Prostate gland (tissue), 2 donors: Measurements from ENCODE around the gene TH. TPM values are rescaled to one million over a fixed set of nuclear protein-coding genes. Genes with fewer than 3 reads are reported as not detected.
A peak's percentile ranks its signal among the peaks of the same experiment; 100 is the strongest.

ENCODE experiments used
- DNase-seq: peaks from one replicate; pipeline ENCODE4 v3.0.0-alpha.2; 2019; ENCODE audit warnings: low spot score
- H3K27ac ChIP-seq, 2 donors: fragments of 200-600 bp; sonication (generic); 2 replicates each; pipeline ENCODE4 v1.5.1; 2017 to 2019
- H3K27me3 ChIP-seq: fragments of 200-600 bp; sonication (generic); replicated peaks from 2 replicates; pipeline ENCODE4 v1.5.1; 2019; ENCODE audit not compliant: insufficient read depth
- H3K36me3 ChIP-seq, 2 donors: fragments of 200-600 bp; sonication (generic); 1 replicate in 1 of 2; 2 replicates in 1 of 2; pipeline versions ENCODE4 v1.5.1 to v1.8.1; 2017 to 2019
- H3K4me1 ChIP-seq: fragments of 200-600 bp; sonication (generic); replicated peaks from 2 replicates; pipeline ENCODE4 v1.5.1; 2019
- H3K4me3 ChIP-seq, 2 donors: fragments of 200-600 bp; sonication (generic); 2 replicates each; pipeline ENCODE4 v1.5.1; 2017 to 2019
- H3K9me3 ChIP-seq: fragments of 200-600 bp; sonication (generic); 2 replicates; pipeline ENCODE4 v1.5.1; 2017
- POLR2A ChIP-seq: fragments of 450-650 bp; IDR thresholded peaks from one replicate; pipeline ENCODE4 v1.6.1; 2016; ENCODE audit warnings: antibody characterized with exemption, mild to moderate bottlenecking
- POLR2AphosphoS5 ChIP-seq: sonication (generic); formaldehyde crosslinking; IDR thresholded peaks from one replicate; pipeline ENCODE4 v1.6.1; 2017; ENCODE audit warnings: antibody characterized with exemption
- WGBS: methylation state at CpG from one replicate; pipeline ENCODE4 v1.1.5; 2018; 5-methylcytosine and 5-hydroxymethylcytosine counted together
- intact Hi-C: fragments of 100-400 bp; cut with DNase I; formaldehyde crosslinking; loops from one replicate; pipeline ENCODE4 v1.14.2; 2022
- total RNA-seq, 2 donors: library from RNA; depleted of rRNA; stranded (reverse); fragments of >200 nt; gene quantifications; one replicate each; pipeline ENCODE4 v1.1.0, GENCODE V29; 2016
- TF ChIP-seq, protein P1 (sequence below), 4 experiments: fragments of 200-600 bp in 2 of 4; fragments of 450-650 bp in 2 of 4; sonication (generic) in 2 of 4; IDR thresholded peaks; 1 replicate in 3 of 4; 2 replicates in 1 of 4; pipeline ENCODE4 v1.5.1; 2016 to 2019; ENCODE audit warnings: antibody characterized with exemption in 4 of 4, mild to moderate bottlenecking in 2 of 4, moderate library complexity in 2 of 4

The TH gene
- 1 to 10 TPM in 1 of 2 donors, not detected in 1; 2.4 TPM for total RNA-seq

DNA sequence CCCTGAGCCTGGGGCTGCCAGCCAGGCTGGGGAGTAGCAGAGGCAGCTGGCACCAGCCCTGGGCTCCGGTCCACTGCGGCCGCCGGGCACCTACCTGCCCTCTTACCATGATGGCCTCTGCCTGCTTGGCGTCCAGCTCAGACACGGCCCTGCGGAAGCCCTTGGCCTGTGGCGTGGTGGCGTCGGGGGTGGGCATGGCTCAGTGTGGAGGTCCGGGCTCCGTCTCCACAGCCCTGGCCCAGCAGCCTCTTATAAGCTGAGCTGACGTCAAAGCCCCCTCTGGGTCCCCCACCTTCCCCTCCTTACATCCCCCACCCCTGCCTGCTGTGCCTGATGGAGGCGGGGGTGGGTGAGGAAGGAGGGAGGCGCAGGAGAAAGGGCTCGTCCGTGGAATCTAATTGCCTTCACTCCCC is at the start of gene TH:
Gene TH (minus strand): TSS at position 225 of the 413 bp plus-strand sequence. CDS start 29 bp downstream, at position 196.
- Histone ChIP-seq H3K27ac (no peak within 1 kb of the TSS), H3K36me3 (no peaks in the 10 kb centered on the region), H3K9me3 (no peaks in the 10 kb centered on the region), H3K4me1 (no peaks in the 10 kb centered on the region), H3K4me3 (no peak within 1 kb of the TSS), H3K27me3 (no peaks in the 10 kb centered on the region)
- TF ChIP-seq POLR2AphosphoS5 = no peak
- TF ChIP-seq, protein P1, sequence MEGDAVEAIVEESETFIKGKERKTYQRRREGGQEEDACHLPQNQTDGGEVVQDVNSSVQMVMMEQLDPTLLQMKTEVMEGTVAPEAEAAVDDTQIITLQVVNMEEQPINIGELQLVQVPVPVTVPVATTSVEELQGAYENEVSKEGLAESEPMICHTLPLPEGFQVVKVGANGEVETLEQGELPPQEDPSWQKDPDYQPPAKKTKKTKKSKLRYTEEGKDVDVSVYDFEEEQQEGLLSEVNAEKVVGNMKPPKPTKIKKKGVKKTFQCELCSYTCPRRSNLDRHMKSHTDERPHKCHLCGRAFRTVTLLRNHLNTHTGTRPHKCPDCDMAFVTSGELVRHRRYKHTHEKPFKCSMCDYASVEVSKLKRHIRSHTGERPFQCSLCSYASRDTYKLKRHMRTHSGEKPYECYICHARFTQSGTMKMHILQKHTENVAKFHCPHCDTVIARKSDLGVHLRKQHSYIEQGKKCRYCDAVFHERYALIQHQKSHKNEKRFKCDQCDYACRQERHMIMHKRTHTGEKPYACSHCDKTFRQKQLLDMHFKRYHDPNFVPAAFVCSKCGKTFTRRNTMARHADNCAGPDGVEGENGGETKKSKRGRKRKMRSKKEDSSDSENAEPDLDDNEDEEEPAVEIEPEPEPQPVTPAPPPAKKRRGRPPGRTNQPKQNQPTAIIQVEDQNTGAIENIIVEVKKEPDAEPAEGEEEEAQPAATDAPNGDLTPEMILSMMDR (IDR thresholded peaks at IDR 0.05) = no peak
- TF ChIP-seq POLR2A = no peak
- no peak for DNase-seq
- intact Hi-C loops = no loop called here
- 75% methylated on average over 17 of the region's 17 CpGs for WGBS

DNA sequence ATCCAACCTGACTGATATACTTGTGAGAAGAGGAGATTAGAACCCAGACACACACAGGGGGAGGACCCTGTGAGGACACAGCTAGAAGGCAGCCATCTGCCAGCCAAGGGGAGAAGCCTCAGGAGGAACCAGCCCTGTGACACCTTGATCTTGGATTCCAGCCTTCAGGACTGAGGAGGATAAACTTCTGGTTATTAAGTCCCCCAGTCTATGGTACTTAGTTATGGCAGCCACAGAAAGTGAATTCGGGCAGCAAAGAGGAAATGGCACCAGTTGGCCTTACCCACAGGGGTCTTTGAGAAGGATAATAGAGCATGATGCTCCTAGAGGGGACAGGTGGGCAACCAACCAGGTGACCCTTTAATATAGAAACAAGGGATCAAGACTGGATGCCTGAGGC is 49.4 kb upstream of the TH start:
- Histone ChIP-seq H3K4me3 (no peak overlapping the region), H3K36me3 (no peaks in the 10 kb centered on the region), H3K4me1 (no peaks in the 10 kb centered on the region), H3K27me3 (no peaks in the 10 kb centered on the region), H3K27ac (peak overlapping the region in 1 of 2 donors; percentile 61), H3K9me3 (no peaks in the 10 kb centered on the region)
- no peak for TF ChIP-seq POLR2A
- TF ChIP-seq, protein P1 (IDR thresholded peaks at IDR 0.05) = no peak
- TF ChIP-seq POLR2AphosphoS5 = no peak
- DNase-seq = no peak
- intact Hi-C loops = no loop called here
- 90% methylated on average over 1 of the region's 1 CpG for WGBS

DNA sequence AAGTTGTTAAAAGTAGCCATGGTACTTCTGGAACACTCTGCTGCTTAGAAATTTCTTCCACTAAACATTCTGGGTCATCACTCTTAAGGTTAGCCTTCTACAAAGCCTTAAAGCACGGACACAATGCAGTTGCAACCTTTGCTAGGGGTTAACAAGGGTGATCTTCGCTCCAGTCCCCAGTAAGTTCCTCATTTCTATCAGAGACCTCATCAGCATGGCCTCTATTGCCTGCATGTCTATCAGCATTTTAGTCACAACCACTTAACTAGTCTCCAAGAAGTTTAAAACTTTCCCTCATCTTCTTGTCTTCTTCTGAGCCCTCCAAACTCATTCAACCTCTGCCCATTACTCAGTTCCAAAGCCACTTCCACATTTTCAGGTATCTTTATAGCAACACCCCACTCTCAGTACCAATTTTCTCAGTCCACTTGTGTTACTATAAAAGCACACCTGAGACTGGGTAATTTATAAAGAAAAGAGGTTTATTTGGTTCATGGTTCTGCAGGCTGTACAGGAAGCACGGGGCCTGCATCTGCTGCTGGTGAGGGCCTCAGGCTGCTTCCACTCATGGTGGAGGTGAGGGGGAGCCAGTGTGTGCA is 48.7 kb upstream of the TH start:
- no peak overlapping the region for H3K4me3 ChIP-seq
- 97% methylated on average over 3 of the region's 3 CpGs for WGBS
- TF ChIP-seq POLR2A (no peak), POLR2AphosphoS5 (no peak)
- TF ChIP-seq, protein P1 (IDR thresholded peaks at IDR 0.05) = no peak

DNA sequence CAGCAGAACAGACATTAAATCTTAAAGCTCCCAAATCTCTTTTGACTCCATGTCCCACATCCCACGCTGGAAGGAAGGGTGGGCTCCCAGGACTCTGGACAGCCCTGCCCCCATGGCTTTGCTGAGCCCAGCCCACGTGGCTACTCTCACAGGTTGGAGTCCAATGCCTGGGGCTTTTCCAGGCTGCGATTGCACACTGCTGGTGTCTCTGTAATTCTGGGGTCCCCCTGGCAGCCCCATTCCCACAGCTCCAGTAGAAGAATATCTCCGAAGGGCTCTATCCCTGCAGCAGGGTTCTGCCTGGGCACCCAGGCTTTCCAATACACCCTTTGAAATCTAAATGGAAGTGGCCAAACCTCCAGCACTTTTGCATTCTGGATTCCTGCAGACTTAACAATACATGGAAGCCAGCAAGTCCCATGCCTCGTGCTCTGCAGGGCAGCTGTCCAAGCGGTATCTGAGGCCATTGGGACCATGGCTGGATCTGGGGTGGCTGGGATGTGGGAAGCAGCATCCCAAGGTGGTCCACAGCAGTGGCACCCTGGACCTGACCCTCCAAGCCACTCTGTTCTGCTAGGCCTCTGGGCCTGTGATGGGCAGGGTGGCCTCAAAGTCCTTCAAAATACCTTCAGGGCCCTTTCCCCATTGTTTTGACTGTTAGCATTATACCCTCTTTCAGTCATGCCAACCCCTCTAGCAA is 47.9 kb upstream of the TH start:
- no peaks in the 10 kb centered on the region for H3K27me3 ChIP-seq
- WGBS = 82% methylated on average over 6 of the region's 6 CpGs
- TF ChIP-seq POLR2AphosphoS5 = no peak
- TF ChIP-seq, protein P1 (IDR thresholded peaks at IDR 0.05) = no peak
- TF ChIP-seq POLR2A = no peak
- no peak overlapping the region for H3K27ac ChIP-seq
- no peaks in the 10 kb centered on the region for H3K36me3 ChIP-seq
- intact Hi-C loops = no loop called here
- H3K4me1 ChIP-seq = no peaks in the 10 kb centered on the region
- DNase-seq = no peak
- no peaks in the 10 kb centered on the region for H3K9me3 ChIP-seq
- H3K4me3 ChIP-seq = no peak overlapping the region

More for the DNA sequence above, 48.7 kb upstream of the TH start:
- H3K27ac ChIP-seq = no peak overlapping the region
- intact Hi-C loops = no loop called here
- no peaks in the 10 kb centered on the region for H3K36me3 ChIP-seq
- DNase-seq = no peak
- no peaks in the 10 kb centered on the region for H3K4me1 ChIP-seq
- no peaks in the 10 kb centered on the region for H3K27me3 ChIP-seq
- H3K9me3 ChIP-seq = no peaks in the 10 kb centered on the region
